OCI-LY1 (cell line): Measurements from ENCODE around the gene TUBB1.
A peak's percentile ranks its signal among the peaks of the same experiment; 100 is the strongest.

Experiments used
- CTCF ChIP-seq: fragments of 200-600 bp; sonication (generic), shearing (Covaris generic); IDR thresholded peaks from 2 replicates; pipeline ENCODE4 v1.5.1; 2017; ENCODE audit warnings: mild to moderate bottlenecking, antibody characterized with exemption, low read length, moderate library complexity, mixed read lengths
- EZH2 ChIP-seq: fragments of 200-600 bp; sonication (generic), shearing (Covaris generic); IDR thresholded peaks from 2 replicates; pipeline ENCODE4 v1.8.0; 2017; ENCODE audit warnings: borderline replicate concordance, mixed run types, mild to moderate bottlenecking, antibody characterized with exemption, low read length, moderate library complexity, mixed read lengths

- TF ChIP-seq CTCF (peak; percentile 40), EZH2 (no peak)
Measured at GRCh38 chr20:59055302-59055701, 36.1 kb downstream of the TUBB1 start.
